SK-N-SH (cell line): Measurements from ENCODE around the gene SFSWAP. TPM values are rescaled to one million over a fixed set of nuclear protein-coding genes. Genes with fewer than 3 reads are reported as not detected.

Experiments
- CTCF ChIA-PET: fragments of 300-600, 350-600 bp; formaldehyde crosslinking; extraction: SDS; loops from one replicate; lab custom pipeline; 2021; lab: Yijun Ruan, JAX
- POLR2A ChIA-PET: fragments of 350-600 bp; sonication (Branson Sonifier 250); formaldehyde crosslinking; extraction: SDS; loops from one replicate; lab custom pipeline; 2020; ENCODE audit warnings: antibody characterized with exemption, inconsistent platforms; lab: Yijun Ruan, JAX
- DNase-seq: peaks from one replicate; pipeline ENCODE4 v3.0.0; 2012
- H2AFZ ChIP-seq: fragments of 200-600 bp; sonication (generic); 2 replicates; pipeline ENCODE4 v1.8.1; 2016; ENCODE audit warnings: antibody characterized with exemption, mild to moderate bottlenecking, low read depth
- H3F3A ChIP-seq: fragments of 200-600 bp; sonication (generic); replicated peaks from 2 replicates; pipeline ENCODE3; 2016; ENCODE audit warnings: antibody characterized with exemption, mild to moderate bottlenecking; ENCODE audit not compliant: insufficient read depth
- H3K27ac ChIP-seq, 2 experiments: fragments of 200-500 bp in 1 of 2; fragments of 200-600 bp in 1 of 2; sonication (Bioruptor generic) in 1 of 2; sonication (generic), shearing (Covaris generic) in 1 of 2; 2 replicates each; pipeline versions ENCODE4 v1.5.1 to v1.6.1; 2014 to 2016; ENCODE audit warnings: low read depth in 2 of 2, inconsistent platforms in 1 of 2, low read length in 1 of 2, mild to moderate bottlenecking in 1 of 2, mixed read lengths in 1 of 2
- H3K27me3 ChIP-seq: fragments of 200-600 bp; sonication (generic), shearing (Covaris generic); 2 replicates; pipeline ENCODE4 v1.6.1; 2016; ENCODE audit warnings: mixed run types; ENCODE audit not compliant: insufficient read depth
- H3K36me3 ChIP-seq, 2 experiments: fragments of 200-500 bp in 1 of 2; fragments of 200-600 bp in 1 of 2; sonication (Bioruptor generic) in 1 of 2; sonication (generic) in 1 of 2; replicated peaks in 1 of 2; 2 replicates each; pipeline versions ENCODE3 to v1.5.1; 2014 to 2016; ENCODE audit warnings: low read length in 1 of 2, mild to moderate bottlenecking in 1 of 2; ENCODE audit not compliant: insufficient read depth in 2 of 2, control insufficient read depth in 1 of 2
- H3K4me1 ChIP-seq, 2 experiments: fragments of 200-500 bp in 1 of 2; fragments of 200-600 bp in 1 of 2; sonication (Bioruptor generic) in 1 of 2; sonication (generic), shearing (Covaris generic) in 1 of 2; 2 replicates each; pipeline versions ENCODE4 v1.5.1 to v1.6.1; 2014 to 2016; ENCODE audit warnings: low read depth in 1 of 2, low read length in 1 of 2, mixed run types in 1 of 2; ENCODE audit not compliant: insufficient read depth in 2 of 2, control insufficient read depth in 1 of 2
- H3K4me2 ChIP-seq: fragments of 200-600 bp; sonication (generic), shearing (Covaris generic); 2 replicates; pipeline ENCODE4 v1.6.1; 2017; ENCODE audit warnings: mixed run types
- H3K4me3 ChIP-seq, 2 experiments: fragments of 200-500 bp in 1 of 2; fragments of 200-600 bp in 1 of 2; sonication (Bioruptor generic) in 1 of 2; sonication (generic), shearing (Covaris generic) in 1 of 2; 2 replicates each; pipeline versions ENCODE4 v1.5.1 to v1.8.1; 2014 to 2016; ENCODE audit warnings: low read depth in 2 of 2, inconsistent platforms in 1 of 2, low read length in 1 of 2, mild to moderate bottlenecking in 1 of 2, mixed read lengths in 1 of 2, moderate library complexity in 1 of 2
- H3K79me2 ChIP-seq: fragments of 200-600 bp; sonication (generic); 2 replicates; pipeline ENCODE4 v1.8.1; 2017; ENCODE audit warnings: mild to moderate bottlenecking; ENCODE audit not compliant: insufficient read depth
- H3K9ac ChIP-seq: fragments of 200-600 bp; sonication (generic); 2 replicates; pipeline ENCODE4 v1.6.1; 2017; ENCODE audit warnings: mixed run types
- H3K9me2 ChIP-seq: fragments of 200-600 bp; sonication (generic); 2 replicates; pipeline ENCODE4 v1.6.1; 2017; ENCODE audit warnings: mixed run types
- H3K9me3 ChIP-seq: fragments of 200-600 bp; sonication (generic); 2 replicates; pipeline ENCODE4 v1.6.1; 2017; ENCODE audit warnings: mixed run types, mild to moderate bottlenecking, moderate library complexity
- H4K20me1 ChIP-seq: fragments of 200-600 bp; sonication (generic); 2 replicates; pipeline ENCODE4 v1.6.1; 2017; ENCODE audit warnings: mild to moderate bottlenecking, mixed run types; ENCODE audit not compliant: insufficient read depth
- ELF1 ChIP-seq: IDR thresholded peaks from 2 replicates; pipeline ENCODE4 v1.4.0; 2012
- EP300 ChIP-seq, 2 experiments: IDR thresholded peaks; 2 replicates each; pipeline versions ENCODE4 v1.4.0 to v1.6.1; 2012; ENCODE audit warnings: borderline replicate concordance in 1 of 2, low read depth in 1 of 2, low read length in 1 of 2
- FOXJ3 ChIP-seq: sonication (generic); formaldehyde crosslinking; IDR thresholded peaks from 2 replicates; pipeline ENCODE4 v1.5.1; 2020; ENCODE audit warnings: mild to moderate bottlenecking, missing genetic modification reagents
- GABPA ChIP-seq: IDR thresholded peaks from 2 replicates; pipeline ENCODE4 v1.4.0; 2012; ENCODE audit warnings: low read depth, mild to moderate bottlenecking
- GATA2 ChIP-seq: sonication (generic); formaldehyde crosslinking; IDR thresholded peaks from 2 replicates; pipeline ENCODE4 v1.5.0; 2020; ENCODE audit warnings: mild to moderate bottlenecking, missing genetic modification reagents
- JUND ChIP-seq: IDR thresholded peaks from 2 replicates; pipeline ENCODE4 v1.4.0; 2012
- MEF2A ChIP-seq: IDR thresholded peaks from 2 replicates; pipeline ENCODE4 v1.4.0; 2012; ENCODE audit warnings: low read depth, borderline replicate concordance
- MXI1 ChIP-seq: IDR thresholded peaks from 2 replicates; pipeline ENCODE4 v1.6.1; 2012; ENCODE audit warnings: mild to moderate bottlenecking, low read depth, low read length, improper control_type of control experiment
- NFIC ChIP-seq: IDR thresholded peaks from 2 replicates; pipeline ENCODE4 v1.4.0; 2012; ENCODE audit warnings: borderline replicate concordance
- NRF1 ChIP-seq: IDR thresholded peaks from 2 replicates; pipeline ENCODE4 v1.6.1; 2012; ENCODE audit warnings: low read depth, mild to moderate bottlenecking, low read length
- RAD21 ChIP-seq: IDR thresholded peaks from 2 replicates; pipeline ENCODE4 v1.6.1; 2012; ENCODE audit warnings: mild to moderate bottlenecking, low read length
- RFX5 ChIP-seq: IDR thresholded peaks from 2 replicates; pipeline ENCODE4 v1.6.1; 2012; ENCODE audit warnings: mild to moderate bottlenecking, improper control_type of control experiment, low read length
- RXRA ChIP-seq: IDR thresholded peaks from 2 replicates; pipeline ENCODE4 v1.4.0; 2012; ENCODE audit warnings: low read depth, mild to moderate bottlenecking, borderline replicate concordance
- SMC3 ChIP-seq: IDR thresholded peaks from 2 replicates; pipeline ENCODE4 v1.6.1; 2012; ENCODE audit warnings: low read depth, low read length, improper control_type of control experiment
- TAF1 ChIP-seq: IDR thresholded peaks from 2 replicates; pipeline ENCODE4 v1.6.1; 2012; ENCODE audit warnings: low read depth, mild to moderate bottlenecking, low read length, moderate library complexity, borderline replicate concordance
- TCF12 ChIP-seq: IDR thresholded peaks from 2 replicates; pipeline ENCODE4 v1.4.0; 2012
- TEAD4 ChIP-seq: IDR thresholded peaks from 2 replicates; pipeline ENCODE4 v1.4.0; 2012; ENCODE audit warnings: mild to moderate bottlenecking, borderline replicate concordance; ENCODE audit not compliant: insufficient read depth
- YY1 ChIP-seq: IDR thresholded peaks from 2 replicates; pipeline ENCODE4 v1.4.0; 2012; ENCODE audit warnings: low read depth, mild to moderate bottlenecking
- WGBS: methylation state at CpG from one replicate; pipeline ENCODE4 v1.1.6; 2017; ENCODE audit warnings: low lambda C conversion rate; 5-methylcytosine and 5-hydroxymethylcytosine counted together
- polyA plus RNA-seq, 3 experiments: library from polyadenylated mRNA; depleted of rRNA; stranded (reverse); fragments of >200 nt; gene quantifications; 2 replicates each; pipeline ENCODE4 v1.2.3, GENCODE V29; 2012
- TF ChIP-seq, protein P1 (sequence below): fragments of 200-600 bp; sonication (generic); IDR thresholded peaks from 2 replicates; pipeline ENCODE4 v1.6.1; 2017; ENCODE audit warnings: antibody characterized with exemption, mild to moderate bottlenecking, moderate library complexity
- TF ChIP-seq, protein P2 (sequence below): IDR thresholded peaks from 2 replicates; pipeline ENCODE4 v1.4.0; 2012; ENCODE audit warnings: low read depth, borderline replicate concordance
- TF ChIP-seq, protein P3 (sequence below): fragments of 150-350 bp; IDR thresholded peaks from 2 replicates; pipeline ENCODE4 v1.6.1; 2017; ENCODE audit warnings: antibody characterized with exemption, low read length, low read depth, borderline replicate concordance
- TF ChIP-seq, protein P4 (sequence below): IDR thresholded peaks from 2 replicates; pipeline ENCODE4 v1.4.0; 2012; ENCODE audit warnings: low read depth

SFSWAP gene
- polyA plus RNA-seq, 1 of the 3 experiments (the other 2 are of a cell fraction) = 27.9 TPM

DNA sequence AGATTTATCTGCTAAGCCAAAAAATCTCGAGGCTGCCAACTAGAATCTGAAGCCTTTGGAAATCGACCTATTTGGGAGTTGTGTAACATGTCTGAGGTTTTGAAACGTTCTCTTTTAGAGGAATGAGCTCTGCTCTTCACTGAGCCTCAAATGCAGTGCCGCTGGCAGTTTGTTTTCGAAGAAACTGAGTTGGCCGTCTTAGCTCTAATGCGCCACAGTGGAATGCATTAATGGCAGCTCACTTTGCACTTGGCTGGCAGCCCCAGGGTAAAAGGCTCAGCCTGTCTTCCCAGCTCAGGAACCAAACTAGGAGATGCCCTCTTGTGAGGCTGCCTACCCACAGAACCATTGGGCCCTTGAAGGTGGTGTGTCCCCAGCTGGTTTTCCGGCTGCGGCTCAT is 53.8 kb downstream of the SFSWAP start:
- Histone ChIP-seq H3K9me3 (no peaks in the 10 kb centered on the region), H2AFZ (no peak overlapping the region), H3F3A (no peaks in the 10 kb centered on the region), H3K4me1 (no peaks in the 10 kb centered on the region), H3K27ac (no peak overlapping the region), H3K36me3 (peaks cover 42 to 69% of the 10 kb centered on the region in 2 experiments), H3K4me2 (no peak overlapping the region), H3K4me3 (no peak overlapping the region), H3K79me2 (peaks cover 15% of the 10 kb centered on the region), H3K9me2 (no peaks in the 10 kb centered on the region), H3K9ac (no peak overlapping the region), H4K20me1 (no peaks in the 10 kb centered on the region), H3K27me3 (no peaks in the 10 kb centered on the region)
- no peak for TF ChIP-seq NRF1
- TF ChIP-seq, protein P1, sequence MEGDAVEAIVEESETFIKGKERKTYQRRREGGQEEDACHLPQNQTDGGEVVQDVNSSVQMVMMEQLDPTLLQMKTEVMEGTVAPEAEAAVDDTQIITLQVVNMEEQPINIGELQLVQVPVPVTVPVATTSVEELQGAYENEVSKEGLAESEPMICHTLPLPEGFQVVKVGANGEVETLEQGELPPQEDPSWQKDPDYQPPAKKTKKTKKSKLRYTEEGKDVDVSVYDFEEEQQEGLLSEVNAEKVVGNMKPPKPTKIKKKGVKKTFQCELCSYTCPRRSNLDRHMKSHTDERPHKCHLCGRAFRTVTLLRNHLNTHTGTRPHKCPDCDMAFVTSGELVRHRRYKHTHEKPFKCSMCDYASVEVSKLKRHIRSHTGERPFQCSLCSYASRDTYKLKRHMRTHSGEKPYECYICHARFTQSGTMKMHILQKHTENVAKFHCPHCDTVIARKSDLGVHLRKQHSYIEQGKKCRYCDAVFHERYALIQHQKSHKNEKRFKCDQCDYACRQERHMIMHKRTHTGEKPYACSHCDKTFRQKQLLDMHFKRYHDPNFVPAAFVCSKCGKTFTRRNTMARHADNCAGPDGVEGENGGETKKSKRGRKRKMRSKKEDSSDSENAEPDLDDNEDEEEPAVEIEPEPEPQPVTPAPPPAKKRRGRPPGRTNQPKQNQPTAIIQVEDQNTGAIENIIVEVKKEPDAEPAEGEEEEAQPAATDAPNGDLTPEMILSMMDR = no peak
- no peak for TF ChIP-seq GABPA
- no peak for TF ChIP-seq RFX5
- no peak for TF ChIP-seq ELF1
- ChIA-PET CTCF (interaction anchor here (2.7 kb wide), 1 partner anchor 10 kb away, joined by 14 read pairs; no protein-coding TSS in a partner anchor), POLR2A (interaction anchor here (1.0 kb wide), 1 partner anchor 9 kb away, joined by 4 read pairs; no protein-coding TSS in a partner anchor)
- DNase-seq = no peak
- WGBS = 94% methylated on average over 8 of the region's 9 CpGs

DNA sequence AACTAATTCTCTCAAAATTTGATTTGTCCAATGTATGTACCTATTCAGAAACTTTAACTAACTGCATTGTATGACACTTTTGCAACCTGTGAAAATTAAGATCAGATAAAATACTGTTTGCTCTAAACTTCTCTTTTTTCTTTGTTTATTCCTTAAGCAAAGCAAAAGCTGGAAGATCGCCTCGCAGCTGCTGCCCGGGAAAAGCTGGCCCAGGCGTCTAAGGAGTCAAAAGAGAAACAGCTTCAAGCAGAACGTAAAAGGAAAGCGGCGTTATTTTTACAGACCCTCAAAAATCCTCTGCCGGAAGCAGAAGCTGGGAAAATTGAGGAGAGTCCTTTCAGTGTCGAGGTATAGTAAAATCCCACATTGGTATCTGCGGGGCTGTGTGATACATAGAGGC is 55.1 kb downstream of the SFSWAP start:
- ChIA-PET POLR2A (no interaction called here), CTCF (interaction anchor here (2.7 kb wide), 1 partner anchor 11 kb away, joined by 14 read pairs; no protein-coding TSS in a partner anchor)
- TF ChIP-seq SMC3 (no peak), TAF1 (no peak), MXI1 (no peak), RAD21 (no peak), RXRA (no peak), EP300 (IDR thresholded peaks at IDR 0.05; ENCODE audit: borderline replicate concordance in 1 of 2, low read depth in 1 of 2, low read length in 1 of 2) (no peak), MEF2A (no peak), JUND (no peak), TEAD4 (no peak), NFIC (no peak), TCF12 (no peak), GATA2 (CRISPR knock-in tag) (no peak), FOXJ3 (no peak), NRF1 (no peak), YY1 (no peak)
- TF ChIP-seq, protein P2, sequence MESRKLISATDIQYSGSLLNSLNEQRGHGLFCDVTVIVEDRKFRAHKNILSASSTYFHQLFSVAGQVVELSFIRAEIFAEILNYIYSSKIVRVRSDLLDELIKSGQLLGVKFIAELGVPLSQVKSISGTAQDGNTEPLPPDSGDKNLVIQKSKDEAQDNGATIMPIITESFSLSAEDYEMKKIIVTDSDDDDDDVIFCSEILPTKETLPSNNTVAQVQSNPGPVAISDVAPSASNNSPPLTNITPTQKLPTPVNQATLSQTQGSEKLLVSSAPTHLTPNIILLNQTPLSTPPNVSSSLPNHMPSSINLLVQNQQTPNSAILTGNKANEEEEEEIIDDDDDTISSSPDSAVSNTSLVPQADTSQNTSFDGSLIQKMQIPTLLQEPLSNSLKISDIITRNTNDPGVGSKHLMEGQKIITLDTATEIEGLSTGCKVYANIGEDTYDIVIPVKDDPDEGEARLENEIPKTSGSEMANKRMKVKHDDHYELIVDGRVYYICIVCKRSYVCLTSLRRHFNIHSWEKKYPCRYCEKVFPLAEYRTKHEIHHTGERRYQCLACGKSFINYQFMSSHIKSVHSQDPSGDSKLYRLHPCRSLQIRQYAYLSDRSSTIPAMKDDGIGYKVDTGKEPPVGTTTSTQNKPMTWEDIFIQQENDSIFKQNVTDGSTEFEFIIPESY = no peak
- TF ChIP-seq, protein P3, sequence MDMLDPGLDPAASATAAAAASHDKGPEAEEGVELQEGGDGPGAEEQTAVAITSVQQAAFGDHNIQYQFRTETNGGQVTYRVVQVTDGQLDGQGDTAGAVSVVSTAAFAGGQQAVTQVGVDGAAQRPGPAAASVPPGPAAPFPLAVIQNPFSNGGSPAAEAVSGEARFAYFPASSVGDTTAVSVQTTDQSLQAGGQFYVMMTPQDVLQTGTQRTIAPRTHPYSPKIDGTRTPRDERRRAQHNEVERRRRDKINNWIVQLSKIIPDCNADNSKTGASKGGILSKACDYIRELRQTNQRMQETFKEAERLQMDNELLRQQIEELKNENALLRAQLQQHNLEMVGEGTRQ = no peak
- TF ChIP-seq, protein P4, sequence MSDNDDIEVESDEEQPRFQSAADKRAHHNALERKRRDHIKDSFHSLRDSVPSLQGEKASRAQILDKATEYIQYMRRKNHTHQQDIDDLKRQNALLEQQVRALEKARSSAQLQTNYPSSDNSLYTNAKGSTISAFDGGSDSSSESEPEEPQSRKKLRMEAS = no peak
- TF ChIP-seq, protein P1 = no peak
- Histone ChIP-seq H3K4me2 (no peak overlapping the region), H3K27me3 (no peaks in the 10 kb centered on the region), H3K9me3 (no peaks in the 10 kb centered on the region), H2AFZ (no peak overlapping the region), H3K4me3 (no peak overlapping the region), H3F3A (no peaks in the 10 kb centered on the region), H3K4me1 (no peaks in the 10 kb centered on the region), H4K20me1 (no peaks in the 10 kb centered on the region), H3K79me2 (peaks cover 15% of the 10 kb centered on the region), H3K27ac (no peak overlapping the region), H3K9ac (no peak overlapping the region), H3K36me3 (peaks cover 37 to 71% of the 10 kb centered on the region in 2 experiments), H3K9me2 (no peaks in the 10 kb centered on the region)
- DNase-seq = no peak
- 99% methylated on average over 10 of the region's 10 CpGs for WGBS
